NOMO-1 (cell line): Measurements from ENCODE around the gene GPC6.

ENCODE experiments used
- DNase-seq, 2 experiments: peaks; one replicate each; lab custom pipeline; 2025; ENCODE audit not compliant: unreplicated experiment in 2 of 2; lab: John Stamatoyannopoulos, UW

The GPC6 gene

DNA sequence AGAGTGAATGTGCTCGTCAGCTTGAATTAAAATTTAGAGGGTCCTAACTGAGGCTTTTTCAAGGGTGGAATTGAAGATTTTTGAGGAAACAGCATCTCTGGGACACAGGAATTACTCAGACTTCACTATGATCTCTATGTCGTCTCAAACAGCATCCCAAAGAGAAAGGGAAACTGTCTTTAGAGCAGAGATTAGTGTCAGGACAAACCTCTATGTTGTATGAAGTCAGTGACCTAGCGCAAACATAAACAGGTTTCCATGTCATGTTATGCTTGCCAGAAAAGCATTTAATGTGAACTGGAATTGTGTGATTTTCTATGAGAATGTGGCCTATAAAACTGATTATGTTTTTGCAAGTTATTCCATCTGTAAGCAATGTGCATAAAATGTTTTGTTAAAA, 573.7 kb downstream of the GPC6 start:
- DNase-seq = no peak

DNA sequence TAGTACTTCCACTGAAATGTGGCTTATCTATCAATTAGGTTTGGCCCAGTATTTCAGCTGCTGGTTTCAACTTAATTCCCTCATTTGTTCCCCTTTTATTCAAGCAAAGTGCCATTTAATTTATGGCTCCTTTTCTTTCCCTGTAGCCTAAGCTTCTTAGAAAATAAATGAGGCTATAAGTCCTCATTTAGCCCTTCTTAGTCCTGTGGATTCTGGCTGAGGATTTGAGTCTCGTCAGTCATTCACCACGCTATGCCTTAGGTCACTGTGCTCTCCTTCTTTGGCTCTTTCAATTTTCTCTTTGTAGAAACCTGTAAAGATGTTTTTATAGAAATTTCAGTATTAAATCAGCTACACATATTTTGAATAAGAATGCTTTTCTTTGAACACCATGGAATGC, 579.1 kb downstream of the GPC6 start:
- no peak for DNase-seq

DNA sequence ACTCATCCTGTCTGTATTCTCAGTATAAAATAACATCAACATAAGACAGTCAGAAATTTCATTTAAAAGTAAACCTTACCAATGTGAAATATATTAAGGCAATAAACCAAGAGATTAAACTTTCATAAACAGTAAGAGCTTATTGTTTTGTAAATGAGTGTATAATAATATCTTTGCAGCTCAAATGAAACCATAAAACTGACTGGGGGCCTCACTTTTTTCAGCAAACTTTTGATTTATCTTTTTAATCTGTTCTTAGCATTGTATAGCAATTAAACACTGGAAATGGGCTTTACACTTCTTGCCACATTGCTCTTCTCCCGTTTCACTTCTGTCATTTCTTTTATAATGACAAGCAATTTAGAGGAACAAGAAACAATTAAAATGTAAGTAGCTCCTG, 580.3 kb downstream of the GPC6 start:
- DNase-seq = no peak

DNA sequence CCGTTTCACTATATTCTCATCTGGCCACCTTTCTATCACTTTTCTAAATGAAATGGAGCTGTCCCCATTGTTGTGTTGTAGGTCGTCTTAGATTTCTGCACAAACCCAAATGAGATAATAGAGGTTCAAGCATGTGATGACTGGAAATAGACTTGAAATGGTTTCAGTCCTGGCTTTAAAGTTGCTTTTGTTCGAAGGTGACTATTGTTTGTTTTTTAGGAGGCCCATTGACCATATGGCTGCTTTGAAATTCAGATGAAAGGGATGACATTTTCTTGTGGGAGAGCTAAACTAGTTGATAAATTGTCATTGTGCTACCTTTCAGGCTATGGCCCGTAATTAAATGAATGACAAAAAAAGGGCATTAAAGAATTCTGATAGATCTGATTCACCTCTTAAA, 583.7 kb downstream of the GPC6 start:
- no peak for DNase-seq

DNA sequence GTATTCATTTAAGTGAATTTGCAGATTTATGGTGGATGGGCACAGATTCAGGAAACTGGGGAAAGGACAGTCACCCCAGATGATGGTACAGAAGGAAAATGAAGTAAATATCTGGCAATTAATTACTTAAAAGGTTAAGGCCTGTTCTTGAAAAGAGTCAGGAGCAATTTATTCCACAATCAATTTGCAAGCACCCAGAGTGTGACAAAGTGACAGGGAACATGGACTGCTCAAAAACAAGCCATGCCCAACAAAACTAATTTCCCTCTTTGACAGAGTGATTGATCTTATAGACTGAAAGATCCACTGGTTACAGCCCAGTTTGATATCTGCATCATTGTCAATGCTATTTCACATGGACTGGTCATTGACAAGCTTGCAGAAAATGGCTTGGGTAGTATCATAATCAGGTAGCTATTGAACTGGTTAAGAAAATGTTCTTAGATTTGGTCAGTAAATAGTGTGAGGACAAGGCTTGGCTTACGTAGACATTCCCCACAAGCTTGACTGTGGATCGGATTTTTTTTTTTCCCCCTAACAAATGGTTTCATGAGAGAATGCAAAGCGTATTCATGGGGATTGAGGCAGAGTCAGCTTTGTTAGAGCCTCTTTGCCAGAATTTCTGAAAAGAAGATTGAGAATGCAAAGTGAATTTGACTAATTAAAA, 584.6 kb downstream of the GPC6 start:
- no peak for DNase-seq

- DNase-seq = no peak
Observed at GRCh38 chr13:93811738-93812112, 585.1 kb downstream of the GPC6 start.

DNA sequence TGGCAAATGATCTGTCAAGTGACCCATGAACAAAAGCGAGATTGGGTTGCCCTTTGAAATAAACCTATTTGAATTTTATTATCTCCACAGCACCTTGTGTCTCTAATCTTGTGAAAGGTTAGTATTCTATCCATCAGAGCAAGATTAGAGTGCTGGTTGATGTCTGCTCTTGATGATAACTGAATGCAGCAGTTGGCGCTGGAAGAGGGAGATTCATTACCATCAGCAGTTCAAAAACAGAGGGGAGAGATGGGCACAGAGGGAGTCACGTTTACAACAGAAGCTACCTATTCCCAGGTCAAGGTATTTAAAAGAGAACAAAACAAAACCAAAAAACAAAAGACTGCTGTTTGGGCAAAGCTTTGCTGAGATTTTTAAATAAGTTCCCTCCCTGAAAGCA, 588.1 kb downstream of the GPC6 start:
- no peak for DNase-seq

- DNase-seq = no peak
Observed at GRCh38 chr13:93818345-93818744, 591.7 kb downstream of the GPC6 start.

GRCh38 chr13:93819331-93819890, 592.8 kb downstream of the GPC6 start:
- no peak for DNase-seq

DNA sequence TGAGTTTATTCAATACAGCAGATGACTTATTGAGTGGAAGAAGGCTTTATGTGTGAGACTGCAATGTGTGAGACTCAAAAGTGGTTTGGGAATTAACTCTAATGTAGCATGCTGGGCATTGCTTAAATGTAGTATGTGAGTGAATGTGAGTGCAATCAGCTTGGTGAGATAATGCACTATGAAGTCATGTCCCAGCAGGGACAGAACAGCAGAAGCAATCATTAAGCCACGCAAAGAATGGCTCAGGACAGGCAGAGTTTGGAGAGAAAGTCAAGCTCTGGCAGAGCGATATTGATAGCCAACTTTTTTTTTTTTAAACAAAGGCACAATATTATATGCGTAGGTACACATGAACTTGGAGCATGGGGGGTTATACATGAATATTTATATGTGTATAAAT, 597.7 kb downstream of the GPC6 start:
- no peak for DNase-seq

DNA sequence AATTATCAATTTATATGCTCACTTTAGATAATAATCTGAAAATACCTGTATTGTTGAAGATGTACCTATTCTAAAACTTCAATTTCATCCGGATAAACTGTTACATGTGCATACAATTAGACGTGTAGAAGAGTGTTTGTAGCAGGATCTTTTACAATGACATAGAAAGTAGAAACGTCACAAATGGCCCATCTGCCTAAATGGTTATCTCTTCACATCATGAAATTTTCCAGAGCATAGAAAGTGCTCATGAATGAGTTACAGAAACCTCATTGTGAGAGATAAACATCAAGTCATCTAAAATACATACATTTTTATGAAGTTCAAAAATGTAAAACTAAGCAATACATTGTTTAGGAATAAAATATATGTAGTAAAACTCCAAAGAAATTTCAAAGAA, 607.4 kb downstream of the GPC6 start:
- no peak for DNase-seq

GRCh38 chr13:93843082-93843481, 616.5 kb downstream of the GPC6 start:
- DNase-seq = no peak

DNA sequence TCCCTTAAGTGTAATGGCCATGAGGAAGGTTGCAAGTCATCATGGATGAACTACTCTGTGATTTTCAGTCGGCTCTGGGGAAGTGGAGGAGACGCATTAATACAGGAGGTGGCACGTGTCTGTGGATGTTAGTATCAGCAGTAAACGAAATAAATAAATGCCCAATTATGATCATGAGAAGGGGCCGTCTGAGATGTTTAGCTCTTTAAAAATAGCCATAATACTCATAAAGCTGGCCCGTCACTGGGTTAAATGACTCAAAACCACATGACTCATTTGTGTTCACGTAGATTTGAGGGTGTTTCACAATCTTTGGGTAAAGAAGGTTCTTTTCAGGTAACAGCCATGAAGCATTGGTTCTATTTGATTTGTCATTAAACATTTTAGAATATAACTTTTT, 620.6 kb downstream of the GPC6 start:
- DNase-seq = no peak

GRCh38 chr13:93848247-93848646, 621.6 kb downstream of the GPC6 start:
- no peak for DNase-seq

DNA sequence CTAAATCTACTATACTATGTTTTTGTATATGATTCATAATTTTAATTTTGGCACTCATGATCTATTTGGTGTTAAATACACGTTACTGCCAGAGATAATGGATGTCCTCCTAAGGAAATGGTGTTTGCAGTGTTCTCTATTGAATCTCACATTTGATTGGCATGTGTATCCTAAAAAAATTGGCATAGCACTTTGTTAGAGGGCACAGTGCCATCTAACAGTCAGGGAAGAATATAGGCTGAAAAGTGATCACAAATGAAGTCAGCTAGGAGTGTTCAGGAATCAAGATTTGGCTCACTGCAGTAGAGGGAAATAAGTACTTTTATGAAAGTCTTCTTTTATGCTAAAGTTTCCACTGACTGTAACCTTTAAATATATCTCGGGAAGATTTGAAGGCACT, 624.6 kb downstream of the GPC6 start:
- DNase-seq = no peak

DNA sequence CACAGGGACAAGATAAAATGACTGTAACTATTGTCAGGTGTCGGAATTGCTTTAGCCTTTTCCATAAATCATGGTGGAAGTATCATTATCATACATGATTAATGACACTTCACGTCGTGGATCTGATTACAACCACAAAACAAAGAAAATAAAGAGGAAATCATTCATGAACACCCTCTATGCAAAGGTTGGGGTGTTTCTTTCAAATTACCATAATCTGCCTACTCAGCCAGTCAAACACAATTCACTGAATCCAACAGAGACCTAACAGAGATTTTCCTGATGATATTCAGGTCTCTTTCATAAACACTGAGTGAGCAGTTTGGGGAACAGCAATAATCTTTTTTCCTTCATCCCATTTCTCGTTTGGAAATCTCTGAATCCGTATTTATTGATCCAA, 627.3 kb downstream of the GPC6 start:
- no peak for DNase-seq

DNA sequence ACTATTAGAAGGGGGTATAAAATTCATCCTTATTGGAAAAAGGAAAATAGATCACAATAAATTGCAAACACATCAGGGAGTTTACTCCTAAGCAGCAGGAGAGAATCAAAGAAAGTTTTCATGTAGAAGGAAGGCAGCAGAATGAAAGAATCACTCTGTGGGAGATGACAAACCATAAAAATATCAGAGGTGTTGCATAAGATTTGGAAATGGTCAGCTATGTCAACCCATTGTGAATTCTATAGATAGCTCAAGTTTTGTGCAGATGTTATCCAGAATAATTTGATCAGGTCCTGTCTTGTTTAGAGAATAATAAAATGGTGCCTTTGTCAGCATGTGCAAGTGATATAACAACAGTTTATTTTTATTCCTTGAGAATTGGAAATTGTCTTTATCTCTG, 630.5 kb downstream of the GPC6 start:
- no peak for DNase-seq

- DNase-seq = no peak
Observed at GRCh38 chr13:93859716-93860115, 633.1 kb downstream of the GPC6 start.

DNA sequence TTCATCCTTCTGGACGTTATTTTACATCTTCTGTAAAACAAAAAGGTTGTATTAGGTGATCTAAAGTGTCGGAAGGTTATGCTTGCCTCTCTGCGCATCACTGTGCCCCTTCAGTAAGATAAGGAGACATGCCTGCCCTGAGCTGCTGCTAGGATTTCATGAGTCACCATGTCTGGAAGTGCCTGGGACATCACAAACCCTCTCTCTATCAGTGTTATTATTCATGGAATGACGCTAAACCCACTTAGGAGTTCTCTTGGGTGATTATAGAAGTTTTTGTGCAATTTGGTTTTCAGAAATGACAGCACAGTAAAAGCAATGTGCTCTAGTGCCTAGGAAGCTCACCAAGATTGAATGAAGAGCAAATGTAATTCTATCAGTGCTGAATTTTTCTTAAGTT, 635.2 kb downstream of the GPC6 start:
- no peak for DNase-seq

GRCh38 chr13:93862259-93862658, 635.7 kb downstream of the GPC6 start:
- no peak for DNase-seq

GRCh38 chr13:93865235-93865634, 638.6 kb downstream of the GPC6 start:
- DNase-seq = no peak

DNA sequence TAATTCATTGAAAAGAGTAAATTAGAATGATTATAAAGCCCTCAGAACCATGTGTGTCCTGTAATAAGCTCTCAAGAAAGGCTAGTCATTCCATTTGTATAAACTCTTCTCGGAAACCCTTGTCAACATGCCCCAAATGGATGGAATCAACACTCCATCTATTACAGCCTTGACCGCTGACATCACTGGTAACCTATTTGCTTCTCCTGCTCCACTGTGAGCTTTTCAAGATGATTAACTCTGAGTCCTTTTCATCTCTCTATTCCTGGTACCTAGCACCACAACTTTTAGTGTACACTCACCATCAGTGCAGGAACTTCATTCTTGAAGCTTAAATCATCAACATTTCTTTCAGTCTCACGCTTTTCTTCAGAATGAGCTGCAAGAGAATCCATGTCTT, 640.9 kb downstream of the GPC6 start:
- DNase-seq = no peak

DNA sequence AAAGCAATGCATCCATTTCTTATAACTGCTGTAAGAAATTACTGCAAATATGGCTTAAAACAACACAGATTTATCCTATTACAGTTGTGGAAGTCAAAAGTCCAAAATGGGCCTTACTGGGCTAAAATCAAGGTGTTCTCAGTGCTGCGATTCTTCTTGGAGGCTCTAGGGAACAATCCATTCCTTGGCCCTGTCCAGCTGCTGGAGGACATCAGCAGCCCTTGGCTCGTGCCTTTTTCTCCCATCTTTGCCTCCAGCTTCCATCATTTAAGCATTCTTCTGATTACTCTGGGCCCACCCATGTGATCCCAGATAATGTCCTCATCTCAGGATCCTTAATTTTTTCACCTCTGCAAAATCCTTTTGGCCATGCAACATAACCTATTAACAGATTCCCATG, 645.8 kb downstream of the GPC6 start:
- DNase-seq = no peak
